HepG2 (cell line): ENCODE results near the gene MEI1. TPM values are rescaled to one million over a fixed set of nuclear protein-coding genes. Genes with fewer than 3 reads are reported as not detected.
A peak's percentile ranks its signal among the peaks of the same experiment; 100 is the strongest.

Experiments
- DR1 ChIP-seq: sonication (generic); formaldehyde crosslinking; IDR thresholded peaks from 2 replicates; pipeline ENCODE4 v1.8.0; 2021; ENCODE audit warnings: mild to moderate bottlenecking, missing genetic modification reagents, inconsistent platforms
- EZH2 ChIP-seq: conservative IDR thresholded peaks from 2 replicates; pipeline ENCODE4 v1.6.1; 2012; ENCODE audit warnings: mild to moderate bottlenecking, low read depth, low read length, moderate library complexity
- HMG20A ChIP-seq: IDR thresholded peaks from 2 replicates; pipeline ENCODE4 v1.6.1; 2016; ENCODE audit warnings: borderline replicate concordance
- MIER2 ChIP-seq: IDR thresholded peaks from 2 replicates; pipeline ENCODE4 v1.6.1; 2016; ENCODE audit warnings: missing biosample characterization, missing genetic modification reagents
- NRL ChIP-seq: sonication (generic); formaldehyde crosslinking; IDR thresholded peaks from 2 replicates; pipeline ENCODE4 v1.5.0; 2020; ENCODE audit warnings: missing genetic modification reagents, mild to moderate bottlenecking, moderate library complexity, borderline replicate concordance
- TFDP1 ChIP-seq: IDR thresholded peaks from 2 replicates; pipeline ENCODE4 v1.6.1; 2016; ENCODE audit warnings: missing compliant biosample characterization, missing genetic modification reagents, borderline replicate concordance
- WIZ ChIP-seq: sonication (generic); formaldehyde crosslinking; IDR thresholded peaks from 2 replicates; pipeline ENCODE4 v1.5.1; 2020; ENCODE audit warnings: mild to moderate bottlenecking, missing genetic modification reagents
- ZNF207 ChIP-seq: fragments of 450-650 bp; IDR thresholded peaks from 2 replicates; pipeline ENCODE4 v1.6.1; 2016; ENCODE audit warnings: antibody characterized with exemption, borderline replicate concordance
- ZNF280D ChIP-seq: sonication (generic); formaldehyde crosslinking; IDR thresholded peaks from 2 replicates; pipeline ENCODE4 v1.5.1; 2020; ENCODE audit warnings: mild to moderate bottlenecking, missing genetic modification reagents
- ZNF441 ChIP-seq: sonication (generic); formaldehyde crosslinking; IDR thresholded peaks from 2 replicates; pipeline ENCODE4 v1.7.0; 2021; ENCODE audit warnings: missing genetic modification reagents, borderline replicate concordance
- polyA plus RNA-seq, 8 experiments: library from polyadenylated mRNA; depleted of rRNA in 3 of 8; stranded (reverse) in 7 of 8; unstranded in 1 of 8; fragments of >200 nt; fragmentation: Illumina TruSeq in 4 of 8; extraction: Trizol in 4 of 8; gene quantifications; 2 replicates each; pipeline versions ENCODE4 v1.2.1 to v1.2.3, GENCODE V29; 2011 to 2016; ENCODE audit warnings: low read depth in 4 of 8, missing spikeins in 1 of 8, mixed read lengths in 1 of 8; ENCODE audit not compliant: insufficient read depth in 1 of 8
- total RNA-seq, 5 experiments: library from RNA; depleted of rRNA; stranded (reverse); fragments of >200 nt; fragmentation: Illumina TruSeq; extraction: Trizol; gene quantifications; 2 replicates each; pipeline ENCODE4 v1.2.3, GENCODE V29; 2016; ENCODE audit warnings: low read depth in 1 of 5
- TF ChIP-seq, protein P1 (sequence below): sonication (generic); formaldehyde crosslinking; IDR thresholded peaks from 2 replicates; pipeline ENCODE4 v1.5.1; 2020; ENCODE audit warnings: mild to moderate bottlenecking, missing genetic modification reagents, borderline replicate concordance
- TF ChIP-seq, protein P2 (sequence below): sonication (generic); formaldehyde crosslinking; IDR thresholded peaks from 2 replicates; pipeline ENCODE4 v1.4.0; 2020; ENCODE audit warnings: missing genetic modification reagents, borderline replicate concordance
- TF ChIP-seq, protein P3 (sequence below): sonication (generic); formaldehyde crosslinking; IDR thresholded peaks from 2 replicates; pipeline ENCODE4 v1.5.0; 2020; ENCODE audit warnings: mild to moderate bottlenecking, missing genetic modification reagents

The MEI1 gene
- total and polyA plus RNA-seq, 2 of the 13 experiments (the other 11 are each of a cell fraction or from before 2014, with no cell fraction given) = 0.75 to 1.9 TPM

DNA sequence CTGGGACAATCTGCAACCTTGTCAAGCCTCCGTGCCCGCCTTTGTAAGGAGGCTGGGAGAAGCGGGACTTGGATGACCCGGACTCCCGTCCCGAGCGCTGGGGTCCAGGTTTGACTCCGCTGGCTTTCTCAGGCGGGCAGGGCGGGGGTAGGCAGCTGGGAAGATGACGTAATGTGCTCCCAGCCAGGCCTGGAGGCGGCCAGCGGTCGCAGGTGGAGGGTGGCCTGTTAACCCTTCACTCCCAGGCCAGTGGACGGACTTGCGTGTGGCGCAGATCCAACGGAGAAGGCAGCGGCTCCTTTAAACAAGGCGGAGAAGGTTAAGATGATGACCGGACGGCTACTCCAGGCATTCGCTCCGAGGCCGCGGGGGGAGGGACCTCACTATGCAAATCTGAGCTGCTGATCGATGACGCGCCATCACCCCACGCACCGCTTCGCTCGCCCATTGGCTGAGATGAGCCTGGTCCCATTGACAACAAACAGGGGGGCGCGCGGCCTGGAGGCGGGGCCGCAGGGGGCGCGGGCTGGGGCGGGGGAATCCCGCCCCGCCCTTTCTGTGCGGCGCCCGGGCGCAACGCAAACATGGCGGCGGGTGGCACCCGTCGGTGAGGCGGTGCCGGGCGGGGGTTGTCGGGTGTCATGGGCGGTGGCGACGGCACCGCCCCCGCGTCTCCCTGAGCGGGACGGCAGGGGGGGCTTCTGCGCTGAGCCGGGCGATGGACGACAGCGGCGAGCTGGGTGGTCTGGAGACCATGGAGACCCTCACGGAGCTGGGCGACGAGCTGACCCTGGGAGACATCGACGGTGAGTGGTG, 133.5 kb downstream of the MEI1 start, which contains the start of gene SREBF2 (continued):
- TF ChIP-seq NRL (peak; percentile 57; the same call in 1 of the 2 replicates), ZNF441 (CRISPR knock-in tag) (peak; percentile 92), EZH2 (no peak), TFDP1 (peak; percentile 28; the same call in 1 of the 2 replicates), WIZ (CRISPR knock-in tag) (no peak), ZNF280D (peak; percentile 80; the same call in 1 of the 2 replicates), HMG20A (CRISPR knock-in tag) (no peak), DR1 (peak; percentile 54; the same call in 1 of the 2 replicates), ZNF207 (no peak), MIER2 (CRISPR knock-in tag) (peak; percentile 36; the same call in 1 of the 2 replicates)
- TF ChIP-seq, protein P1, sequence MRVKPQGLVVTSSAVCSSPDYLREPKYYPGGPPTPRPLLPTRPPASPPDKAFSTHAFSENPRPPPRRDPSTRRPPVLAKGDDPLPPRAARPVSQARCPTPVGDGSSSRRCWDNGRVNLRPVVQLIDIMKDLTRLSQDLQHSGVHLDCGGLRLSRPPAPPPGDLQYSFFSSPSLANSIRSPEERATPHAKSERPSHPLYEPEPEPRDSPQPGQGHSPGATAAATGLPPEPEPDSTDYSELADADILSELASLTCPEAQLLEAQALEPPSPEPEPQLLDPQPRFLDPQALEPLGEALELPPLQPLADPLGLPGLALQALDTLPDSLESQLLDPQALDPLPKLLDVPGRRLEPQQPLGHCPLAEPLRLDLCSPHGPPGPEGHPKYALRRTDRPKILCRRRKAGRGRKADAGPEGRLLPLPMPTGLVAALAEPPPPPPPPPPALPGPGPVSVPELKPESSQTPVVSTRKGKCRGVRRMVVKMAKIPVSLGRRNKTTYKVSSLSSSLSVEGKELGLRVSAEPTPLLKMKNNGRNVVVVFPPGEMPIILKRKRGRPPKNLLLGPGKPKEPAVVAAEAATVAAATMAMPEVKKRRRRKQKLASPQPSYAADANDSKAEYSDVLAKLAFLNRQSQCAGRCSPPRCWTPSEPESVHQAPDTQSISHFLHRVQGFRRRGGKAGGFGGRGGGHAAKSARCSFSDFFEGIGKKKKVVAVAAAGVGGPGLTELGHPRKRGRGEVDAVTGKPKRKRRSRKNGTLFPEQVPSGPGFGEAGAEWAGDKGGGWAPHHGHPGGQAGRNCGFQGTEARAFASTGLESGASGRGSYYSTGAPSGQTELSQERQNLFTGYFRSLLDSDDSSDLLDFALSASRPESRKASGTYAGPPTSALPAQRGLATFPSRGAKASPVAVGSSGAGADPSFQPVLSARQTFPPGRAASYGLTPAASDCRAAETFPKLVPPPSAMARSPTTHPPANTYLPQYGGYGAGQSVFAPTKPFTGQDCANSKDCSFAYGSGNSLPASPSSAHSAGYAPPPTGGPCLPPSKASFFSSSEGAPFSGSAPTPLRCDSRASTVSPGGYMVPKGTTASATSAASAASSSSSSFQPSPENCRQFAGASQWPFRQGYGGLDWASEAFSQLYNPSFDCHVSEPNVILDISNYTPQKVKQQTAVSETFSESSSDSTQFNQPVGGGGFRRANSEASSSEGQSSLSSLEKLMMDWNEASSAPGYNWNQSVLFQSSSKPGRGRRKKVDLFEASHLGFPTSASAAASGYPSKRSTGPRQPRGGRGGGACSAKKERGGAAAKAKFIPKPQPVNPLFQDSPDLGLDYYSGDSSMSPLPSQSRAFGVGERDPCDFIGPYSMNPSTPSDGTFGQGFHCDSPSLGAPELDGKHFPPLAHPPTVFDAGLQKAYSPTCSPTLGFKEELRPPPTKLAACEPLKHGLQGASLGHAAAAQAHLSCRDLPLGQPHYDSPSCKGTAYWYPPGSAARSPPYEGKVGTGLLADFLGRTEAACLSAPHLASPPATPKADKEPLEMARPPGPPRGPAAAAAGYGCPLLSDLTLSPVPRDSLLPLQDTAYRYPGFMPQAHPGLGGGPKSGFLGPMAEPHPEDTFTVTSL (CRISPR knock-in tag) = no peak
- TF ChIP-seq, protein P2, sequence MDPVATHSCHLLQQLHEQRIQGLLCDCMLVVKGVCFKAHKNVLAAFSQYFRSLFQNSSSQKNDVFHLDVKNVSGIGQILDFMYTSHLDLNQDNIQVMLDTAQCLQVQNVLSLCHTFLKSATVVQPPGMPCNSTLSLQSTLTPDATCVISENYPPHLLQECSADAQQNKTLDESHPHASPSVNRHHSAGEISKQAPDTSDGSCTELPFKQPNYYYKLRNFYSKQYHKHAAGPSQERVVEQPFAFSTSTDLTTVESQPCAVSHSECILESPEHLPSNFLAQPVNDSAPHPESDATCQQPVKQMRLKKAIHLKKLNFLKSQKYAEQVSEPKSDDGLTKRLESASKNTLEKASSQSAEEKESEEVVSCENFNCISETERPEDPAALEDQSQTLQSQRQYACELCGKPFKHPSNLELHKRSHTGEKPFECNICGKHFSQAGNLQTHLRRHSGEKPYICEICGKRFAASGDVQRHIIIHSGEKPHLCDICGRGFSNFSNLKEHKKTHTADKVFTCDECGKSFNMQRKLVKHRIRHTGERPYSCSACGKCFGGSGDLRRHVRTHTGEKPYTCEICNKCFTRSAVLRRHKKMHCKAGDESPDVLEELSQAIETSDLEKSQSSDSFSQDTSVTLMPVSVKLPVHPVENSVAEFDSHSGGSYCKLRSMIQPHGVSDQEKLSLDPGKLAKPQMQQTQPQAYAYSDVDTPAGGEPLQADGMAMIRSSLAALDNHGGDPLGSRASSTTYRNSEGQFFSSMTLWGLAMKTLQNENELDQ = no peak
- TF ChIP-seq, protein P3, sequence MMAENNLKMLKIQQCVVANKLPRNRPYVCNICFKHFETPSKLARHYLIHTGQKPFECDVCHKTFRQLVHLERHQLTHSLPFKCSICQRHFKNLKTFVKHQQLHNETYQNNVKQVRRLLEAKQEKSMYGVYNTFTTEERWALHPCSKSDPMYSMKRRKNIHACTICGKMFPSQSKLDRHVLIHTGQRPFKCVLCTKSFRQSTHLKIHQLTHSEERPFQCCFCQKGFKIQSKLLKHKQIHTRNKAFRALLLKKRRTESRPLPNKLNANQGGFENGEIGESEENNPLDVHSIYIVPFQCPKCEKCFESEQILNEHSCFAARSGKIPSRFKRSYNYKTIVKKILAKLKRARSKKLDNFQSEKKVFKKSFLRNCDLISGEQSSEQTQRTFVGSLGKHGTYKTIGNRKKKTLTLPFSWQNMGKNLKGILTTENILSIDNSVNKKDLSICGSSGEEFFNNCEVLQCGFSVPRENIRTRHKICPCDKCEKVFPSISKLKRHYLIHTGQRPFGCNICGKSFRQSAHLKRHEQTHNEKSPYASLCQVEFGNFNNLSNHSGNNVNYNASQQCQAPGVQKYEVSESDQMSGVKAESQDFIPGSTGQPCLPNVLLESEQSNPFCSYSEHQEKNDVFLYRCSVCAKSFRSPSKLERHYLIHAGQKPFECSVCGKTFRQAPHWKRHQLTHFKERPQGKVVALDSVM (CRISPR knock-in tag) = peak; percentile 68
